GM10266 (cell line): ENCODE results near the gene TLR5.

Experiments used
- DNase-seq: peaks from one replicate; pipeline ENCODE4 v3.0.0; 2012; ENCODE audit errors: extremely low spot score
- TF ChIP-seq, protein P1 (sequence below): IDR thresholded peaks from 2 replicates; pipeline ENCODE4 v1.5.1; 2012; ENCODE audit warnings: mild to moderate bottlenecking, low read depth; ENCODE audit not compliant: control insufficient read depth, insufficient read depth; ENCODE audit errors: missing control alignments

Gene TLR5, protein sequence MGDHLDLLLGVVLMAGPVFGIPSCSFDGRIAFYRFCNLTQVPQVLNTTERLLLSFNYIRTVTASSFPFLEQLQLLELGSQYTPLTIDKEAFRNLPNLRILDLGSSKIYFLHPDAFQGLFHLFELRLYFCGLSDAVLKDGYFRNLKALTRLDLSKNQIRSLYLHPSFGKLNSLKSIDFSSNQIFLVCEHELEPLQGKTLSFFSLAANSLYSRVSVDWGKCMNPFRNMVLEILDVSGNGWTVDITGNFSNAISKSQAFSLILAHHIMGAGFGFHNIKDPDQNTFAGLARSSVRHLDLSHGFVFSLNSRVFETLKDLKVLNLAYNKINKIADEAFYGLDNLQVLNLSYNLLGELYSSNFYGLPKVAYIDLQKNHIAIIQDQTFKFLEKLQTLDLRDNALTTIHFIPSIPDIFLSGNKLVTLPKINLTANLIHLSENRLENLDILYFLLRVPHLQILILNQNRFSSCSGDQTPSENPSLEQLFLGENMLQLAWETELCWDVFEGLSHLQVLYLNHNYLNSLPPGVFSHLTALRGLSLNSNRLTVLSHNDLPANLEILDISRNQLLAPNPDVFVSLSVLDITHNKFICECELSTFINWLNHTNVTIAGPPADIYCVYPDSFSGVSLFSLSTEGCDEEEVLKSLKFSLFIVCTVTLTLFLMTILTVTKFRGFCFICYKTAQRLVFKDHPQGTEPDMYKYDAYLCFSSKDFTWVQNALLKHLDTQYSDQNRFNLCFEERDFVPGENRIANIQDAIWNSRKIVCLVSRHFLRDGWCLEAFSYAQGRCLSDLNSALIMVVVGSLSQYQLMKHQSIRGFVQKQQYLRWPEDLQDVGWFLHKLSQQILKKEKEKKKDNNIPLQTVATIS

DNA sequence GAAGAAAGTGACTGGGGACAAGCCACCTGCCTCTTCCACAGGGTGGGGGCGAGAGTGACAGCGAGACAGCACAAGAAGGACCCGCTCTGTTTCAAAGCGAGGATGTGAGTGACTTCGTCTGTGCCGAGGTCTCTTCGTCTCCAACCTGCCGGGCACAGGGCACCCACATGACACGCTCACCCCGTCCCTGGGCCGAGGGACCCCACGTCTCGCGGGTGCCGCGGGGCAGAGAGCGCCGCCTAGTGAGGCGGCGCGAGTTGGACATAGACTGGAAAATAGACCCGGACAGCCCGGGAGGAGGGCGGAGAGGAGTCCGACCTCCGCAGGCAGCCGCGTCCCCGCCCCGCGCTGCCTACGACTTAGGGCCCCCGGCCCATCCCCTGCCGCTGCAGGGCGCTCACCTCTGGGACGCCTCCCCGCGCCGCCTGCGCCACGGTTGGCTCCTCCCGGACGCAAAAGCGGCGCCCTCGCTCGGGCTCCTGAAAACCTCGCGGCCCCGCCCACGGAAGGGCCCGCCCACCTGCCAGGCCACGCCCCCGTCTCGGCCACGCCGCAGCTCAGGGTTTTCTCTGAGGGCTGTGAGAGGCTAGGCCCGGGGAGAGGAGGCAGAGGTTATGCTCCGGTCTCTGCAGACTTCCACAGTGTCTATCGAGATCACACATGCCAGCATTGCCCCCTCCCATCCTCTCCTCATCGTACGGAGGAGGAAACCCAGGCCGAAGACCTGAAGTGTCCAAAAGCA, at the start of gene TLR5:
TLR5 (minus strand) TSS at position 454 of the 742 bp plus-strand sequence. CDS start 30,217 bp downstream, outside the sequence.
- TF ChIP-seq, protein P1, sequence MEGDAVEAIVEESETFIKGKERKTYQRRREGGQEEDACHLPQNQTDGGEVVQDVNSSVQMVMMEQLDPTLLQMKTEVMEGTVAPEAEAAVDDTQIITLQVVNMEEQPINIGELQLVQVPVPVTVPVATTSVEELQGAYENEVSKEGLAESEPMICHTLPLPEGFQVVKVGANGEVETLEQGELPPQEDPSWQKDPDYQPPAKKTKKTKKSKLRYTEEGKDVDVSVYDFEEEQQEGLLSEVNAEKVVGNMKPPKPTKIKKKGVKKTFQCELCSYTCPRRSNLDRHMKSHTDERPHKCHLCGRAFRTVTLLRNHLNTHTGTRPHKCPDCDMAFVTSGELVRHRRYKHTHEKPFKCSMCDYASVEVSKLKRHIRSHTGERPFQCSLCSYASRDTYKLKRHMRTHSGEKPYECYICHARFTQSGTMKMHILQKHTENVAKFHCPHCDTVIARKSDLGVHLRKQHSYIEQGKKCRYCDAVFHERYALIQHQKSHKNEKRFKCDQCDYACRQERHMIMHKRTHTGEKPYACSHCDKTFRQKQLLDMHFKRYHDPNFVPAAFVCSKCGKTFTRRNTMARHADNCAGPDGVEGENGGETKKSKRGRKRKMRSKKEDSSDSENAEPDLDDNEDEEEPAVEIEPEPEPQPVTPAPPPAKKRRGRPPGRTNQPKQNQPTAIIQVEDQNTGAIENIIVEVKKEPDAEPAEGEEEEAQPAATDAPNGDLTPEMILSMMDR: peak; percentile 24
- peak; percentile 81 for DNase-seq

DNA sequence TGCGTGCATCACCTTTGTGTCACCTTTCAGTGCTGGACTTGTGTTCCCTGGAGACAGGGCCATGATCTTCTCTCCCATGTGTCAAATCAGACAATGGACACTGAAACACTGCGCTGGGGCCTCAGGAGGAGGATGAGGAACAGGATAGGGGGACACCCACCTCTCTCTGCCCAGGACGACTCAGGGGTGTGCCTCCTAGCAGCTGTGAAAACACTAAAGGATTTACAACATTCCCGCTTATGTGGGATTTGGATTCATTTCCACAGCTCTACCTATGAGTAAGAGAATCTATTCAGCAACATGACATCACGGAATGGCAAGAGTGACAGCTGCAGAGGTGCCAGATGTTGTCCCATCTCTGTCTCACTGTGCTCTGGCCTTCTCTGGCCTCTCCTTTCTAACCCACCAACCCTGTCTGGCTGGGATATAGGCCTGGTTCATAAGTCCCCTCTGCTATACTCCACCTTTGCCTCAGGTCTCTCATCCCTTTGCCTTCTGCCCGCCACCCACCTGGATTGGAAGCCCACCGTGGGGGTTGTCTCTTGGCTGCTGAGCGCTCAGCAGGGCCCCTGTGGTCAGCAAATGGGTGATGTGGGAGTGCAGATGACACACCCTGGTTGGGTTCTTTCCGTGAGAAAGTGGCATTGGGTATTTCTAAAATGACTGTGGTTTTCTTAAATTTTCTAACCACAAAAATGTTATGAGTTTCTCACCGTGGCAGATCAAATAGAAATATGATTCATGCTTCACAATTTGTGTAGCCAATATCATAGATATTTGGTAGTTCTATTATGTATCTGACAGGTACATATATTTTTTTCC, 47.1 kb upstream of the TLR5 start:
- TF ChIP-seq, protein P1: no peak
- peak; percentile 17 for DNase-seq

DNA sequence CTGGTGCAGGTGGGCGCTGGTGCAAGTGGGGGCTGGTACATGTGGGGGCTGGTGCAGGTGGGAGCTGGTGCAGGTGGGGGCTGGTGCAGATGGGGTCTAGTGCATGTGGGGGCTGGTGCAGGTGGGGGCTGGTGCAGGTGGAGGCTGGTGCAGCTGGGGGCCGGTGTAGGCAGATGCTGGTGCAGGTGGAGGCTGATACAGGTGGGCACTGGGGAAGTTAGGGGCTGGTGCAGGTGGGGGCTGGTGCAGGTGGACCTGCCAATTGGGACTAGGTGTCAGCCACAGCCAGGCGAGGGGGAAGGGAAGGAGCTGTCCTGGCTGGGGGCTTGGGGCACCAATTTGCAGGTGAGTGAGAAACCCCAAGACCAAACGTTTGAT, 46.5 kb upstream of the TLR5 start:
- TF ChIP-seq, protein P1: no peak

DNA sequence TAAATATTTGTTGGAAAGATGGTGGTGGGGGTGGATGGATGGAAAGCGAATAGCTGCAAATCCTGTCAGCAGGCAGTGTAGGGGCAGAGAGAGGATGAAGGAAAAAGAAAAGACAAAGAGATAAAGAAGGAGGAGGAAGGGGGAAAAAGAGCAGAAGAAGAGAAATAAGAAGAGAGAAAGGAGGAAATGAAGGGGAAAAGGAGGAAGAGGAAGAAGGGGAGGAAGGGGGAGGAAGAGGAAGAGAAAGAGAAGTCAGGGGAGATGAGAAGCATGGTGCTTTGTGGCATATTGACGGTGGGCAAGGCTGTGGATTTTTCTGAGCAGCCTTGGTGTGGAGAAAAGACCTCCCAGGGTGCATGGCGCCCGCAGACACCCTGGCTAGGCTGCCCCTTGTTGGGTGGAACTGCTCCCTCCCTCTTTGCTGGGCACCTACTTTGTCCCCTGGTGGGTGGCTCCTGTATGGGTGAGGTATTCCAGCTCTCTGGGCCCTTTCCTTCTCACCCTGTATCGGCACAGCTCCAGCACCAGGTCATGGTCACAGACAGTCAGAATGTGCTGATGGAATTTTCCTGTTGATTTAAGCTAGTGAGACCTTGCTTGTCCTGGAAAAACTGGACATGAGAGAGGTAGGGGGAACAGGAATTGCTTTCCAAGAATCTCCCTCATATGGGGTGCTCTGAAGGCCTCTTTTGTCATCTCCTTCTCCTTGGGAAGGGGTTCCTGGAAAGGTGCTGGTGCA, 45.7 kb upstream of the TLR5 start:
- TF ChIP-seq, protein P1: no peak
- DNase-seq: no peak

More for the DNA sequence above, 46.5 kb upstream of the TLR5 start:
- DNase-seq: no peak

DNA sequence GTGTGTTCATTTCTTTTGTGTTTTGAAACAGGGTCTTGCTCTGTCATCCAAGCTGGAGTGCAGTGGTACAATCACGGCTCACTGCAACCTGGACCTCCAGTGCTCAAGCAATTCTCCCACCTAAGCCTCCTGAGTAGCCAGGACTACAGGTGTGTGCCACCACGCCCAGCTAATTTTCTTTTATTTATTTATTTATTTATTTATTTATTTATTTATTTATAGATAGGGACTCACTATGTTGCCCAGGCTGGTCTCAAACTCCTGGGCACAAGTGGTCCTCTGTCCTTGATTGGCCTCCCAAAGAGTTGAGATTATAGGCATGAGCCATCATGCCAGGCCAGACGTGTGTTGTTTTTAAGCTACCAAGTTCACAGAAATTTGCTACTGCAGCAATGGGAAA, 43.8 kb upstream of the TLR5 start:
- TF ChIP-seq, protein P1: no peak
- DNase-seq: no peak
